MM.1S (cell line): ENCODE results near the gene FOXD2.

ENCODE experiments used
- DNase-seq: peaks from one replicate; pipeline ENCODE4 v3.0.0-alpha.2; 2015
- H2AFZ ChIP-seq: fragments of 300-600 bp; sonication (generic); 2 replicates; pipeline ENCODE4 v1.6.0; 2016; ENCODE audit warnings: antibody characterized with exemption, low read length
- H3F3A ChIP-seq: fragments of 300-600 bp; sonication (generic); 2 replicates; pipeline ENCODE4 v1.6.1; 2016; ENCODE audit warnings: mild to moderate bottlenecking, antibody characterized with exemption, low read length, moderate library complexity, mixed read lengths; ENCODE audit not compliant: insufficient read depth
- H3K27ac ChIP-seq: fragments of 300-600 bp; sonication (generic); 2 replicates; pipeline ENCODE4 v1.5.1; 2016; ENCODE audit warnings: mild to moderate bottlenecking, low read length
- H3K27me3 ChIP-seq: fragments of 300-600 bp; sonication (generic); replicated peaks from 2 replicates; pipeline ENCODE4 v1.6.0; 2016; ENCODE audit warnings: low read length; ENCODE audit not compliant: insufficient read depth
- H3K36me3 ChIP-seq: fragments of 300-600 bp; sonication (generic); replicated peaks from 2 replicates; pipeline ENCODE4 v1.6.1; 2016; ENCODE audit warnings: mild to moderate bottlenecking, low read length, mixed read lengths; ENCODE audit not compliant: insufficient read depth
- H3K4me1 ChIP-seq: fragments of 300-600 bp; sonication (generic); 2 replicates; pipeline ENCODE4 v1.6.1; 2016; ENCODE audit warnings: low read length, mixed read lengths
- H3K4me2 ChIP-seq: fragments of 300-600 bp; sonication (generic); 2 replicates; pipeline ENCODE4 v1.6.0; 2016; ENCODE audit warnings: low read depth, low read length
- H3K4me3 ChIP-seq: fragments of 300-600 bp; sonication (generic); 2 replicates; pipeline ENCODE4 v1.5.1; 2016; ENCODE audit warnings: low read length, mixed read lengths
- H3K79me2 ChIP-seq: fragments of 300-600 bp; sonication (generic); 2 replicates; pipeline ENCODE4 v1.6.1; 2016; ENCODE audit warnings: mixed run types, low read length, mixed read lengths
- H3K9ac ChIP-seq: fragments of 300-600 bp; sonication (generic); 2 replicates; pipeline ENCODE4 v1.6.1; 2016; ENCODE audit warnings: low read length, mixed read lengths
- H3K9me2 ChIP-seq: fragments of 300-600 bp; sonication (generic); replicated peaks from 2 replicates; pipeline ENCODE4 v1.6.1; 2016; ENCODE audit warnings: mild to moderate bottlenecking, low read length, mixed read lengths; ENCODE audit not compliant: insufficient read depth
- H3K9me3 ChIP-seq: fragments of 300-600 bp; sonication (generic); replicated peaks from 2 replicates; pipeline ENCODE4 v1.6.1; 2016; ENCODE audit warnings: mild to moderate bottlenecking, low read length, mixed read lengths; ENCODE audit not compliant: insufficient read depth
- H4K20me1 ChIP-seq: fragments of 300-600 bp; sonication (generic); 2 replicates; pipeline ENCODE4 v1.6.1; 2016; ENCODE audit warnings: mild to moderate bottlenecking, low read length, moderate library complexity, mixed read lengths; ENCODE audit not compliant: insufficient read depth
- EZH2 ChIP-seq: fragments of 300-600 bp; sonication (generic); optimal IDR thresholded peaks from 2 replicates; pipeline ENCODE3; 2017; ENCODE audit warnings: low read depth, mild to moderate bottlenecking, antibody characterized with exemption, low read length, mixed read lengths
- EZH2phosphoT487 ChIP-seq: fragments of 300-600 bp; sonication (generic); IDR thresholded peaks from 2 replicates; pipeline ENCODE4 v1.6.1; 2018; ENCODE audit warnings: antibody characterized with exemption, low read length
- TF ChIP-seq, protein P1 (sequence below): fragments of 300-600 bp; sonication (generic); IDR thresholded peaks from 2 replicates; pipeline ENCODE4 v1.5.1; 2016; ENCODE audit warnings: antibody characterized with exemption, low read length, mixed read lengths

Gene FOXD2

DNA sequence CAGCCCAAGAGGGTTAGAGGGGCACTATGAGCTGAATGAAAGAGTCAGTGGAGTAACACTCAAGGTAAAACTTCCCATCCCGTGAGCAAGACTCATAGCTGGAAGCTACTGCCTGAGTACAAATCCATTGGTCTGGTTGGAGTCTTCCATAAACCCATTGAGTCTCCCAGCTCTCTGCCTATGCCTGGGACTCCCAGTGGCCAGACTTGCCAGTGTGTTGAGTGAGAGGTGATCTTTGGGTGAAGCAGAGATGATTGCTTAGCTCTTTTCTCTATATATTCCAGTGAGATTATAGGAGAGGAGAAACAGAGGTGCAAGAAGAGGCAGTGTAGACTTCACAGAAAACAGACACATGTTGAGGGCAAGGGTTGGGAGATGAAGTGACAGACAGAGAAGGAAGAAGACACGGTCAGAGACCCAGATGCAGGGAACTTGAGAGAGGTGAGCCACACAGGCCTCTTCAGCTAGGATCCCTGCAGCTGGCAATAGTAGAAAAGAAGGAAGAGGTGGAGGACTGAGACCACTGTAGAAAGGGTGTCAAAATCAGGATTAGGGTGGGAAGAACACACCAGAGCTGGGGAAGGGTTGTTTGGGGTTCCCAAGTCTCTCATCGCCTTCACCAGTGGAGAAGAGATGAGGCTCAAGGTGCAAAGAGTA is 3.7 kb downstream of the FOXD2 start:
- H3K27ac ChIP-seq, result no peak overlapping the region
- H3K9ac ChIP-seq, result no peak overlapping the region
- H3K4me2 ChIP-seq, result no peak overlapping the region
- H3K36me3 ChIP-seq, result no peaks in the 10 kb centered on the region
- no peak overlapping the region for H2AFZ ChIP-seq
- no peaks in the 10 kb centered on the region for H3F3A ChIP-seq
- TF ChIP-seq EZH2phosphoT487 (no peak), EZH2 (no peak)
- TF ChIP-seq, protein P1, sequence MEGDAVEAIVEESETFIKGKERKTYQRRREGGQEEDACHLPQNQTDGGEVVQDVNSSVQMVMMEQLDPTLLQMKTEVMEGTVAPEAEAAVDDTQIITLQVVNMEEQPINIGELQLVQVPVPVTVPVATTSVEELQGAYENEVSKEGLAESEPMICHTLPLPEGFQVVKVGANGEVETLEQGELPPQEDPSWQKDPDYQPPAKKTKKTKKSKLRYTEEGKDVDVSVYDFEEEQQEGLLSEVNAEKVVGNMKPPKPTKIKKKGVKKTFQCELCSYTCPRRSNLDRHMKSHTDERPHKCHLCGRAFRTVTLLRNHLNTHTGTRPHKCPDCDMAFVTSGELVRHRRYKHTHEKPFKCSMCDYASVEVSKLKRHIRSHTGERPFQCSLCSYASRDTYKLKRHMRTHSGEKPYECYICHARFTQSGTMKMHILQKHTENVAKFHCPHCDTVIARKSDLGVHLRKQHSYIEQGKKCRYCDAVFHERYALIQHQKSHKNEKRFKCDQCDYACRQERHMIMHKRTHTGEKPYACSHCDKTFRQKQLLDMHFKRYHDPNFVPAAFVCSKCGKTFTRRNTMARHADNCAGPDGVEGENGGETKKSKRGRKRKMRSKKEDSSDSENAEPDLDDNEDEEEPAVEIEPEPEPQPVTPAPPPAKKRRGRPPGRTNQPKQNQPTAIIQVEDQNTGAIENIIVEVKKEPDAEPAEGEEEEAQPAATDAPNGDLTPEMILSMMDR, result no peak
- H3K79me2 ChIP-seq, result peaks cover 3% of the 10 kb centered on the region; the same call in 1 of the 2 replicates
- no peak for DNase-seq
- H3K27me3 ChIP-seq, result peaks cover 23% of the 10 kb centered on the region
- H3K4me3 ChIP-seq, result no peak overlapping the region
- no peaks in the 10 kb centered on the region for H3K9me3 ChIP-seq
- no peaks in the 10 kb centered on the region for H3K9me2 ChIP-seq
- H4K20me1 ChIP-seq, result no peaks in the 10 kb centered on the region
- H3K4me1 ChIP-seq, result no peaks in the 10 kb centered on the region

DNA sequence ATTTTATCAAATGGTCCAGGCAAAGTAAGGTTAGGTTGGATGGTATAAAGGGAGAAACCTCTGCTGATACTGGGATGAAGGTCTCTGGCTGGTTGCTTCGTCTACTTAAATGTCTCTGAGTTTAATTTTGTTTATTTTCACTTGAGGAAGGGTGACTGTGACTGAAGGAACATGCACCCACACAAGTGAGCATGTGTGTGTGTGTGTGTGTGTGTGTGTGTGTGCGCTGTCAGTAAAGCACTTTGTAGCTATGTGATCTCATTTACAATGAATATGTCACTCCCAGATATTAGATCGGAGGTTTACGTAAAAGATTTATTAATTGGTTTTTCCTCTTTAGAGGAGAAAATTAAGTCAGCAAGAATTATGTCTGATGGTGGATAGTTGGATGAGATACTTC is 4.4 kb downstream of the FOXD2 start:
- H2AFZ ChIP-seq, result no peak overlapping the region
- H3K36me3 ChIP-seq, result no peaks in the 10 kb centered on the region
- TF ChIP-seq EZH2 (no peak), EZH2phosphoT487 (no peak)
- TF ChIP-seq, protein P1, result no peak
- DNase-seq, result no peak
- H3K79me2 ChIP-seq, result no peaks in the 10 kb centered on the region
- no peaks in the 10 kb centered on the region for H3K9me2 ChIP-seq
- no peak overlapping the region for H3K27ac ChIP-seq
- H3K4me1 ChIP-seq, result no peaks in the 10 kb centered on the region
- H3K9ac ChIP-seq, result no peak overlapping the region
- no peaks in the 10 kb centered on the region for H3K9me3 ChIP-seq
- H3K4me2 ChIP-seq, result no peak overlapping the region
- H4K20me1 ChIP-seq, result no peaks in the 10 kb centered on the region
- peaks cover 24% of the 10 kb centered on the region for H3K27me3 ChIP-seq
- no peaks in the 10 kb centered on the region for H3F3A ChIP-seq
- no peak overlapping the region for H3K4me3 ChIP-seq

DNA sequence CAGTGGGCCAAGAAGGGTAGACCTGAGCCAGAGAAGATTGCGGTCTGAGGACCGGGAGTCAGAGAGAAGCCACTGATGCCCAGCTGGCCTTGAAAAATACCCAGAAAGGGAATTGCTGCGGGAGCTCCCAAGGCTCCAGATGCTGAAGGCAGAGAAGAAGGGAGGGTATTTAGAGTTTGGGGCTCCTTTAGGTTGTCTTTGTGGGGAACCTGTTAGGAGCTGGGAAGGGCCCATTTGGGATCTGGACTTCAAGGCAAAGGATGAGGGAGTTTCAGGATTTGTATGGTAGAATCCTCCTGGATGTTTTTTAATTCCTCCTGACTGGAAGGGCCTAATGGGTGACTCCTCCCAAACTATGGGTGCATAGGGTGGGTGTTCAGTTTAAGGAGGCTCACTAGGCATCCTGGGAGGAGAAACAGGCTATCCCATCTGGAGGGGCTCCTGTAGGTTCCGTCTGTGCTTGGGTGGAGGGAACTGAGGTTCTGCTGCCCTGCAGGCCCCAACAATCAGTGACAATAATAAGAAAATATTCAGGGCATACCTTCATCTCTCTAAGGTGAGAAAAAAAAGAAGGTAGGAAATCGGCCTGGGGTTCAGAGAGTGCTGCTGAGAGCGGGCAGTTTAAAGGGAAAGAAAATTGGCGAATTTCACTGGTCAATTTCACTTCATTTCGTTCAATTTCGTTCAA is 5.1 kb downstream of the FOXD2 start:
- Histone ChIP-seq H3K27me3 (peaks cover 30% of the 10 kb centered on the region), H3K79me2 (no peaks in the 10 kb centered on the region), H3K4me2 (no peak overlapping the region), H3K27ac (no peak overlapping the region), H3F3A (no peaks in the 10 kb centered on the region), H3K36me3 (no peaks in the 10 kb centered on the region), H3K4me1 (no peaks in the 10 kb centered on the region), H2AFZ (no peak overlapping the region), H3K9me3 (no peaks in the 10 kb centered on the region), H3K9me2 (no peaks in the 10 kb centered on the region), H3K4me3 (no peak overlapping the region), H3K9ac (no peak overlapping the region), H4K20me1 (no peaks in the 10 kb centered on the region)
- TF ChIP-seq, protein P1, result no peak
- TF ChIP-seq EZH2phosphoT487, result no peak
- no peak for TF ChIP-seq EZH2
- DNase-seq, result no peak
